Right cardiac atrium (tissue), 5 donors: Measurements from ENCODE around the gene SPATA2L. TPM values are rescaled to one million over a fixed set of nuclear protein-coding genes. Genes with fewer than 3 reads are reported as not detected.
"Not testable (repeated sequence)": the region's sequence is repeated elsewhere in the genome, so short reads cannot be mapped to it uniquely, and the experiment has no call there.

Source experiments
- ATAC-seq, 2 donors: fragments of 200-7000 bp; cut with Tn5 transposase; one replicate each; pipeline versions ENCODE4 v1.8.0 to v1.9.1; 2020; ENCODE audit warnings: moderate library complexity in 2 of 2, mild to moderate bottlenecking in 1 of 2
- DNase-seq, 3 donors: peaks; one replicate each; pipeline ENCODE4 v3.0.0-alpha.2; 2020
- H3K27ac ChIP-seq: one replicate; pipeline ENCODE4 v1.5.1; 2013; ENCODE audit warnings: mild to moderate bottlenecking, low read length, control low read depth, moderate library complexity
- H3K27me3 ChIP-seq: one replicate; pipeline ENCODE4 v1.6.1; 2013; ENCODE audit not compliant: control insufficient read depth, insufficient read depth
- H3K4me1 ChIP-seq: one replicate; pipeline ENCODE4 v1.6.1; 2013; ENCODE audit warnings: low read length; ENCODE audit not compliant: control insufficient read depth, insufficient read depth
- H3K4me3 ChIP-seq: one replicate; pipeline ENCODE4 v1.5.1; 2013; ENCODE audit warnings: low read length, control low read depth
- H3K9me3 ChIP-seq: one replicate; pipeline ENCODE4 v1.6.1; 2013; ENCODE audit warnings: low read length; ENCODE audit not compliant: control insufficient read depth
- WGBS: extraction: QIAGEN DNeasy Blood & Tissue Kit; methylation state at CpG from one replicate; pipeline ENCODE4 v1.1.7; 2013; 5-methylcytosine and 5-hydroxymethylcytosine counted together
- intact Hi-C, 4 donors: fragments of 100-400 bp; cut with DNase I; formaldehyde crosslinking; loops; one replicate each; pipeline versions ENCODE4 v1.11.0 to v1.14.0; 2022 to 2023
- polyA plus RNA-seq: library from polyadenylated mRNA; stranded (reverse); fragments of 200-250 nt; gene quantifications from one replicate; pipeline ENCODE4 v1.2.3, GENCODE V29; 2013
- total RNA-seq, 4 donors: library from RNA; stranded (reverse); fragmentation: NEBNext Ultra II Directional; extraction: Animal tissue kit (Norgen Biotek cat#: 25700); gene quantifications; one replicate each; pipeline ENCODE4 v1.2.1, GENCODE V29; 2021
- donor health status: healthy with polysubstance abuse.
- donor health status: DM: no; HTN: yes; CAD: no.
- donor health status: DM: no; HTN: no; CAD: no.
- donor health status: DM: no; HTN: yes; CAD: no; lungs with severe emphysema.
- donor health status: DM: yes; HTN: yes; CAD: no.

The SPATA2L gene
- total and polyA plus RNA-seq, 5 donors, result 2.3 to 5.2 (median 3.5) TPM

- no peaks in the 10 kb centered on the region for H3K27me3 ChIP-seq
- 91% methylated on average over 5 of the region's 5 CpGs for WGBS
- H3K9me3 ChIP-seq, result no peaks in the 10 kb centered on the region
- ATAC-seq, result no peak
- intact Hi-C loops, result no loop called here
- no peak overlapping the region for H3K27ac ChIP-seq
- H3K4me1 ChIP-seq, result peaks cover 3% of the 10 kb centered on the region
- no peak overlapping the region for H3K4me3 ChIP-seq
- no peak for DNase-seq
Measured at GRCh38 chr16:89688395-89688794, 13.1 kb downstream of the SPATA2L start.

GRCh38 chr16:89687092-89687940, 14.2 kb downstream of the SPATA2L start:
- Histone ChIP-seq H3K9me3 (no peaks in the 10 kb centered on the region), H3K4me3 (peak overlapping the region; percentile 83), H3K27ac (no peak overlapping the region), H3K4me1 (peaks cover 3% of the 10 kb centered on the region), H3K27me3 (no peaks in the 10 kb centered on the region)
- ATAC-seq (peak; percentile 41 to 43), DNase-seq (no peak)
- WGBS, result 11% methylated on average over 42 of the region's 42 CpGs
- intact Hi-C loops, result no loop called here

GRCh38 chr16:89686520-89687091, 14.9 kb downstream of the SPATA2L start, which contains the start of gene CDK10:
TSS of gene CDK10 (plus strand) at chr16:89686689. CDS start at chr16:89686711, 22 bp downstream.
- peak; percentile 92 to 97 (median 94) for DNase-seq
- under 1% methylated on average over 67 of the region's 67 CpGs for WGBS
- intact Hi-C loops, result no loop called here
- H3K4me1 ChIP-seq, result peaks cover 3% of the 10 kb centered on the region
- peak within 1 kb of the TSS; percentile 83 for H3K4me3 ChIP-seq
- H3K27ac ChIP-seq, result peak within 1 kb of the TSS; percentile 92
- no peaks in the 10 kb centered on the region for H3K9me3 ChIP-seq
- H3K27me3 ChIP-seq, result no peaks in the 10 kb centered on the region
- peak; percentile 95 for ATAC-seq

- 100% methylated on average over 1 of the region's 1 CpG for WGBS
- no peak for ATAC-seq
- no peak for DNase-seq
- H3K27me3 ChIP-seq, result no peaks in the 10 kb centered on the region
- intact Hi-C loops, result no loop called here
- H3K9me3 ChIP-seq, result no peaks in the 10 kb centered on the region
- H3K4me3 ChIP-seq, result no peak overlapping the region
- H3K27ac ChIP-seq, result no peak overlapping the region
- H3K4me1 ChIP-seq, result peaks cover 3% of the 10 kb centered on the region
Measured at GRCh38 chr16:89685916-89686315, 15.6 kb downstream of the SPATA2L start.

- no peak overlapping the region for H3K4me3 ChIP-seq
- no peaks in the 10 kb centered on the region for H3K27me3 ChIP-seq
- H3K4me1 ChIP-seq, result no peaks in the 10 kb centered on the region
- H3K9me3 ChIP-seq, result no peaks in the 10 kb centered on the region
- ATAC-seq, result no peak
- WGBS, result 97% methylated on average over 2 of the region's 2 CpGs
- intact Hi-C loops, result no loop called here
- no peak for DNase-seq
- H3K27ac ChIP-seq, result no peak overlapping the region
Measured at GRCh38 chr16:89678258-89678657, 23.2 kb downstream of the SPATA2L start.

- ATAC-seq (no peak), DNase-seq (no peak)
- intact Hi-C loops, result no loop called here
- no peak overlapping the region for H3K4me3 ChIP-seq
- H3K27ac ChIP-seq, result no peak overlapping the region
- WGBS, result 79% methylated on average over 16 of the region's 16 CpGs
- no peaks in the 10 kb centered on the region for H3K4me1 ChIP-seq
- H3K9me3 ChIP-seq, result no peaks in the 10 kb centered on the region
- H3K27me3 ChIP-seq, result no peaks in the 10 kb centered on the region
Measured at GRCh38 chr16:89672177-89672941, 29.1 kb downstream of the SPATA2L start.

- H3K4me1 ChIP-seq, ATAC-seq, H3K4me3 ChIP-seq, H3K9me3 ChIP-seq, intact Hi-C loops, H3K27me3 ChIP-seq, H3K27ac ChIP-seq, DNase-seq: not testable (repeated sequence)
- 91% methylated on average over 4 of the region's 4 CpGs for WGBS
Measured at GRCh38 chr16:89671565-89671964, 29.9 kb downstream of the SPATA2L start.

GRCh38 chr16:89670496-89671431, 30.7 kb downstream of the SPATA2L start:
- ATAC-seq (peak in 1 of 2 donors; percentile 29), DNase-seq (no peak)
- Histone ChIP-seq H3K9me3 (no peaks in the 10 kb centered on the region), H3K27ac (no peak overlapping the region), H3K4me1 (no peaks in the 10 kb centered on the region), H3K4me3 (no peak overlapping the region), H3K27me3 (no peaks in the 10 kb centered on the region)
- intact Hi-C loops, result no loop called here
- WGBS, result 85% methylated on average over 10 of the region's 10 CpGs

- Histone ChIP-seq H3K27ac (no peak overlapping the region), H3K4me3 (no peak overlapping the region), H3K4me1 (no peaks in the 10 kb centered on the region), H3K9me3 (no peaks in the 10 kb centered on the region), H3K27me3 (no peaks in the 10 kb centered on the region)
- intact Hi-C loops, result no loop called here
- 94% methylated on average over 13 of the region's 13 CpGs for WGBS
- ATAC-seq (no peak), DNase-seq (no peak)
Measured at GRCh38 chr16:89669755-89670154, 31.8 kb downstream of the SPATA2L start.

- intact Hi-C loops, result no loop called here
- Histone ChIP-seq H3K27ac (no peak overlapping the region), H3K4me3 (no peak overlapping the region), H3K27me3 (no peaks in the 10 kb centered on the region), H3K9me3 (no peaks in the 10 kb centered on the region), H3K4me1 (no peaks in the 10 kb centered on the region)
- no peak for ATAC-seq
- WGBS, result 73% methylated on average over 5 of the region's 5 CpGs
- no peak for DNase-seq
Measured at GRCh38 chr16:89668790-89669158, 32.7 kb downstream of the SPATA2L start.
